Osteocyte (in vitro differentiated cells): ENCODE results near the gene GNA12. TPM values are rescaled to one million over a fixed set of nuclear protein-coding genes. Genes with fewer than 3 reads are reported as not detected.

Experiments used
- DNase-seq: peaks from one replicate; pipeline ENCODE4 v3.0.0; 2021; ENCODE audit warnings: mixed read lengths; ENCODE audit not compliant: unreplicated experiment; ENCODE audit errors: extremely low spot score
- H3K27ac Mint-ChIP-seq: one replicate; pipeline ENCODE4 v1.8.0; 2021; ENCODE audit warnings: mild to moderate bottlenecking, mixed read lengths; ENCODE audit not compliant: unreplicated experiment
- H3K27me3 Mint-ChIP-seq: one replicate; pipeline ENCODE4 v1.8.0; 2021; ENCODE audit warnings: mixed read lengths; ENCODE audit not compliant: unreplicated experiment
- H3K36me3 Mint-ChIP-seq: one replicate; pipeline ENCODE4 v1.8.0; 2021; ENCODE audit warnings: mixed read lengths; ENCODE audit not compliant: unreplicated experiment
- H3K4me1 Mint-ChIP-seq: one replicate; pipeline ENCODE4 v1.8.0; 2021; ENCODE audit warnings: mixed read lengths; ENCODE audit not compliant: unreplicated experiment
- H3K4me3 Mint-ChIP-seq: one replicate; pipeline ENCODE4 v1.8.0; 2021; ENCODE audit warnings: mild to moderate bottlenecking, moderate library complexity, mixed read lengths; ENCODE audit not compliant: unreplicated experiment
- H3K9me3 Mint-ChIP-seq: one replicate; pipeline ENCODE4 v1.8.0; 2021; ENCODE audit warnings: mixed read lengths; ENCODE audit not compliant: unreplicated experiment
- total RNA-seq: library from RNA; stranded (reverse); gene quantifications from 2 replicates; pipeline ENCODE4 v1.2.1, GENCODE V29; 2021
- TF ChIP-seq, protein P1 (sequence below): fragments of 200-600 bp; sonication (generic); IDR thresholded peaks from 2 replicates; pipeline ENCODE4 v1.5.0; 2021; ENCODE audit warnings: antibody characterized with exemption, mild to moderate bottlenecking, moderate library complexity

Gene GNA12
- total RNA-seq, 1 donor from 2014 or later = 69.5 TPM

- no peak for DNase-seq
- no peaks in the 10 kb centered on the region for H3K9me3 Mint-ChIP-seq
- H3K4me1 Mint-ChIP-seq = peaks cover 33% of the 10 kb centered on the region
- TF ChIP-seq, protein P1, sequence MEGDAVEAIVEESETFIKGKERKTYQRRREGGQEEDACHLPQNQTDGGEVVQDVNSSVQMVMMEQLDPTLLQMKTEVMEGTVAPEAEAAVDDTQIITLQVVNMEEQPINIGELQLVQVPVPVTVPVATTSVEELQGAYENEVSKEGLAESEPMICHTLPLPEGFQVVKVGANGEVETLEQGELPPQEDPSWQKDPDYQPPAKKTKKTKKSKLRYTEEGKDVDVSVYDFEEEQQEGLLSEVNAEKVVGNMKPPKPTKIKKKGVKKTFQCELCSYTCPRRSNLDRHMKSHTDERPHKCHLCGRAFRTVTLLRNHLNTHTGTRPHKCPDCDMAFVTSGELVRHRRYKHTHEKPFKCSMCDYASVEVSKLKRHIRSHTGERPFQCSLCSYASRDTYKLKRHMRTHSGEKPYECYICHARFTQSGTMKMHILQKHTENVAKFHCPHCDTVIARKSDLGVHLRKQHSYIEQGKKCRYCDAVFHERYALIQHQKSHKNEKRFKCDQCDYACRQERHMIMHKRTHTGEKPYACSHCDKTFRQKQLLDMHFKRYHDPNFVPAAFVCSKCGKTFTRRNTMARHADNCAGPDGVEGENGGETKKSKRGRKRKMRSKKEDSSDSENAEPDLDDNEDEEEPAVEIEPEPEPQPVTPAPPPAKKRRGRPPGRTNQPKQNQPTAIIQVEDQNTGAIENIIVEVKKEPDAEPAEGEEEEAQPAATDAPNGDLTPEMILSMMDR = no peak
- no peaks in the 10 kb centered on the region for H3K36me3 Mint-ChIP-seq
- H3K4me3 Mint-ChIP-seq = no peak overlapping the region
- peak overlapping the region; percentile 85 for H3K27ac Mint-ChIP-seq
- no peaks in the 10 kb centered on the region for H3K27me3 Mint-ChIP-seq
Observed at GRCh38 chr7:2691011-2691707, 152.9 kb downstream of the GNA12 start.

DNA sequence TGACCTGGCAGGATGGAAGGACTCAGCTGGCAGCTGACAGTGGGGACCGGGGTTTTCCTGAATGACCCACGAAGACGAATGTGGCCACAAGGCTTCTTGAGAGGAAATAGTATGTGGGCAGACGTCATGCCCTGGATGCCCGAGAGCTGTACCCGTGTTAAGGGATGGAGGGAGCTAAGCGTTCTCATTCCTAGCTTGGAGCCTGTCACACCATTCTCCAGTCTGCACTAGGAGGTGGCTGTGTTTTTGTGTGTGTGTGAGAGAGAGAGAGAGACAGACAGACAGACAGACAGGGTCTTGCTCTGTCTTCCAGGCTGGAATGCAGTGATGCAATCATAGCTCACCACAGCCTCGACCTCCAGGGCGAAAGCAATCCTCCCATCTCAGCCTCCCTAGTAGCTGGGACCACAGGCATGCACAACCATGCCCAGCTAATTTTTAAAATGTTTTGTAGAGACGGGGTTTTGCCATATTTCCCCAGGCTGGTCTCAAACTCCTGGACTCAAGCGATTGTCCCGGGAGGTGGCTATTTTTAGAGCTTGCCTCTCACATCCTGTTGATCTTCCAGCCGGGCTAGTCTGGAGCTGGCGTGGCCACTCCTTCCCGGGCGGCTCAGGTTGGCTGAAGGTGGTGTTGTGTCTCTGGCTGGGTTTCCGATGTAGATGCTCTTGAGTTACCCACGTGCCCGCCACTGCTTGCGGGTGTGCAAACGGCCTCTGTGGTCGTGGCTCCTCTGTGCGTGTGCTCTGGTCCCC lies 154.0 kb downstream of the GNA12 start:
- Mint-ChIP-seq H3K4me3 (peak overlapping the region; percentile 4), H3K27ac (peak overlapping the region; percentile 85)

DNA sequence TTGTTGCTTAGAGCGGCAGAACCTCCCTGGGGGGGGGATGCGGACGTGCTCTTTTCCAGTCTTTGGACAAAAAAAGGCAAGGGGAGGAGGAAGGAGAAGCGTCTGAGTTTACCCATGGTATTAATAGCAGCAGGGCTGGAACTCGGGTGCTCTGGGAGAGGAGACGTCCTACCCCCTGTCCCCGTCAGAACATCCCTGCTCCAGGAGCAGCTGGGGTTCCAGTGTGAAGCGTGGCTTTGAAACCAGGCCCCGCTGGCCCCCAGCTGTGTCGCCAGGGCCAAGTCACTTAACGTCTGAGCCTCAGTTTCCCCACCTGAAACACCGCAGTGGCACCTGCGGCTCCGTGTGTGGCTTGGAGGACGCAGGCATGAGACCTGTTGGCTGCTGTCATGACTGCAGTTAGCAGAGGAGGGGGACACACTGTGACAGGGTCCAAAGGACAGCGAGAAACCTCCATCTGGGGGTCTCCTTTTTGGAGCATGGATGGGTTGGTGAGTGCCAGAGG lies 154.7 kb downstream of the GNA12 start:
- H3K27ac Mint-ChIP-seq = peak overlapping the region; percentile 85
- no peak for DNase-seq

More for the DNA sequence above, 154.0 kb downstream of the GNA12 start:
- peaks cover 33% of the 10 kb centered on the region for H3K4me1 Mint-ChIP-seq
- no peak for DNase-seq
- H3K9me3 Mint-ChIP-seq = no peaks in the 10 kb centered on the region
- TF ChIP-seq, protein P1 = no peak
- H3K27me3 Mint-ChIP-seq = no peaks in the 10 kb centered on the region
- no peaks in the 10 kb centered on the region for H3K36me3 Mint-ChIP-seq

GRCh38 chr7:2688409-2689342 lies 155.4 kb downstream of the GNA12 start:
- TF ChIP-seq, protein P1 = no peak
- Mint-ChIP-seq H3K36me3 (no peaks in the 10 kb centered on the region), H3K4me1 (peaks cover 32% of the 10 kb centered on the region), H3K27ac (peak overlapping the region; percentile 85), H3K9me3 (no peaks in the 10 kb centered on the region), H3K27me3 (no peaks in the 10 kb centered on the region), H3K4me3 (peak overlapping the region; percentile 63)
- DNase-seq = no peak

More for the DNA sequence above, 154.7 kb downstream of the GNA12 start:
- TF ChIP-seq, protein P1 = no peak
- Mint-ChIP-seq H3K9me3 (no peaks in the 10 kb centered on the region), H3K4me3 (peak overlapping the region; percentile 63), H3K4me1 (peaks cover 33% of the 10 kb centered on the region), H3K36me3 (no peaks in the 10 kb centered on the region), H3K27me3 (no peaks in the 10 kb centered on the region)
